Pancreas (tissue), 10 donors: ENCODE measurements around the gene DIABLO. TPM values are rescaled to one million over a fixed set of nuclear protein-coding genes. Genes with fewer than 3 reads are reported as not detected.

Experiments used
- ATAC-seq, 4 donors: fragments of 200-7000 bp; cut with Tn5 transposase; one replicate each; pipeline versions ENCODE4 v1.8.0 to v1.9.1; 2020; ENCODE audit warnings: mild to moderate bottlenecking in 4 of 4, moderate library complexity in 4 of 4
- DNase-seq, 6 donors: peaks; one replicate each; pipeline ENCODE4 v3.0.0-alpha.2; 2020
- FAIRE-seq: peaks from 2 replicates; lab custom pipeline; 2012; peaks lifted over from hg19 to GRCh38; lab: Jason Lieb, UNC
- H3K27ac ChIP-seq, 4 donors: fragments of 200-600 bp; sonication (generic); 1 replicate in 3 of 4; 2 replicates in 1 of 4; pipeline versions ENCODE4 v1.5.0 to v1.8.0; 2020
- H3K27me3 ChIP-seq, 4 donors: fragments of 200-600 bp; one replicate each; pipeline ENCODE4 v1.8.0; 2021
- H3K36me3 ChIP-seq, 3 donors: fragments of 200-600 bp; sonication (generic) in 1 of 3; one replicate each; pipeline versions ENCODE4 v1.5.0 to v1.8.0; 2020 to 2021
- H3K4me1 ChIP-seq, 3 donors: fragments of 200-600 bp; one replicate each; pipeline ENCODE4 v1.8.0; 2021
- H3K4me3 ChIP-seq, 4 donors: fragments of 200-600 bp; sonication (generic) in 2 of 4; one replicate each; pipeline versions ENCODE4 v1.5.0 to v1.8.0; 2020 to 2021
- H3K9me3 ChIP-seq, 4 donors: fragments of 200-600 bp; one replicate each; pipeline ENCODE4 v1.8.0; 2021
- WGBS, 2 donors: extraction: QIAGEN DNeasy Blood & Tissue Kit; methylation state at CpG; one replicate each; pipeline ENCODE4 v1.1.7; 2013; 5-methylcytosine and 5-hydroxymethylcytosine counted together
- intact Hi-C, 3 donors: fragments of 100-400 bp; cut with DNase I; formaldehyde crosslinking; loops; one replicate each; pipeline versions ENCODE4 v1.11.1 to v1.14.2; 2022
- polyA plus RNA-seq, 2 donors: library from polyadenylated mRNA; stranded (reverse); fragments of 200-250 nt; gene quantifications; one replicate each; pipeline ENCODE4 v1.2.3, GENCODE V29; 2013
- total RNA-seq, 6 donors: library from RNA; stranded (reverse); fragmentation: NEBNext Ultra II Directional in 4 of 6; extraction: Animal tissue kit (Norgen Biotek cat#: 25700) in 4 of 6; gene quantifications; one replicate each; pipeline versions ENCODE4 v1.2.1 to v1.2.4, GENCODE V29; 2021 to 2023
- TF ChIP-seq, protein P1 (sequence below), 4 donors: fragments of 200-600 bp; sonication (generic) in 3 of 4; IDR thresholded peaks; one replicate each; pipeline versions ENCODE4 v1.5.0 to v1.8.0; 2021; ENCODE audit warnings: antibody characterized with exemption in 4 of 4
- donor health status: healthy with polysubstance abuse.
- donor health status: DM: no; HTN: no; CAD: no; lungs with moderate emphysema.
- donor health status: DM: no; HTN: no; CAD: no.
- donor health status: control.
- donor health status: control.
- donor health status: Bipolar disorder and iron deficiency.
- donor health status: DM: yes; HTN: yes; CAD: no.
- donor health status: DM: no; HTN: no; CAD: no.
- donor health status: DM: no; HTN: no; CAD: no.
- donor health status: DM: yes; HTN: yes; CAD: no.

DIABLO gene
- total and polyA plus RNA-seq, 8 donors: 13.2 to 42.1 (median 18.3) TPM

DNA sequence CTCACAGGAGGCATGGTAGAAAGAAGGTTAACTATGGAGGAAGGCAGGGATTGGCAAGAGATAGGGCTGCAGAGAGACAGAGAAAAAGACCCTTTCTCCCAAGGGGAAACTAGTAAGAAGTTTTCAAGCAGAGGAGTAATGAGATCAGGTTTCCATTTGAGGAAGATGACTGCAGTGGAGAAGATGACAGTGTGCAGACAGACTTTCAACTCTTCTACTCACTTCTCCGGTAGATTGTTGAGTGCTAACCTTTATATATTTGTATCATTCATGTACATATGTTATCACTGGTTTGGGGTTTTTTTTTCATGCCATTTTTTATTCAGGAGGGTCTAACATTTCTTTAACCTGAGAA is 28.3 kb downstream of the DIABLO start:
- TF ChIP-seq, protein P1, sequence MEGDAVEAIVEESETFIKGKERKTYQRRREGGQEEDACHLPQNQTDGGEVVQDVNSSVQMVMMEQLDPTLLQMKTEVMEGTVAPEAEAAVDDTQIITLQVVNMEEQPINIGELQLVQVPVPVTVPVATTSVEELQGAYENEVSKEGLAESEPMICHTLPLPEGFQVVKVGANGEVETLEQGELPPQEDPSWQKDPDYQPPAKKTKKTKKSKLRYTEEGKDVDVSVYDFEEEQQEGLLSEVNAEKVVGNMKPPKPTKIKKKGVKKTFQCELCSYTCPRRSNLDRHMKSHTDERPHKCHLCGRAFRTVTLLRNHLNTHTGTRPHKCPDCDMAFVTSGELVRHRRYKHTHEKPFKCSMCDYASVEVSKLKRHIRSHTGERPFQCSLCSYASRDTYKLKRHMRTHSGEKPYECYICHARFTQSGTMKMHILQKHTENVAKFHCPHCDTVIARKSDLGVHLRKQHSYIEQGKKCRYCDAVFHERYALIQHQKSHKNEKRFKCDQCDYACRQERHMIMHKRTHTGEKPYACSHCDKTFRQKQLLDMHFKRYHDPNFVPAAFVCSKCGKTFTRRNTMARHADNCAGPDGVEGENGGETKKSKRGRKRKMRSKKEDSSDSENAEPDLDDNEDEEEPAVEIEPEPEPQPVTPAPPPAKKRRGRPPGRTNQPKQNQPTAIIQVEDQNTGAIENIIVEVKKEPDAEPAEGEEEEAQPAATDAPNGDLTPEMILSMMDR (IDR thresholded peaks at IDR 0.05): no peak
- no peaks in the 10 kb centered on the region for H3K9me3 ChIP-seq
- no peak overlapping the region for H3K27ac ChIP-seq
- FAIRE-seq: no peak
- no peak for DNase-seq
- intact Hi-C loops: loop anchor here in 1 of 3 donors (10.0 kb wide), 1 partner anchor 283 kb away; the partner anchor contains the start of gene CFAP251
- no peaks in the 10 kb centered on the region for H3K36me3 ChIP-seq
- no peak for ATAC-seq
- H3K4me3 ChIP-seq: no peak overlapping the region
- peaks cover 0 to under 1% (median 0%) of the 10 kb centered on the region in 3 donors for H3K4me1 ChIP-seq
- WGBS, 2 donors: 74 to 83% methylated on average over 1 of the region's 1 CpG
- no peaks in the 10 kb centered on the region for H3K27me3 ChIP-seq

DNA sequence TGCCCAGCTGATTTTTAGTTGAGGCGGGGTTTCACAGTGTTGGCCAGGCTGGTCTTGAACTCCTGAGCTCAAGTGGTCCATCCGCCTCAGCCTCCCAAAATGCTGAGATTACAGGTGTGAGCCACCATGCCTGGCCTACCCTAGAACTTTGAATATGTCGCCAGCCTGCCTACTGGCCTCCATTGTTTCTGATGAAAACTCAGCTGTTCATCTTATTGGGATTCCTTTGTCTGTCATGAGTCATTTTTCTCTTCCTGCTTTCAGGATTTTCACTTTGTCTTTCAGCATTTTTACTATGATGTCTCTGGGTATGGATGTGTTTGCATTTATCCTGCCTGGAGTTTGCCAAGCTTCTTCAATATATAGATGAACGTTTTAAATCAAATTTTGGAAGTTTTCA is 30.4 kb downstream of the DIABLO start:
- H3K36me3 ChIP-seq: no peaks in the 10 kb centered on the region
- intact Hi-C loops: loop anchor here in 1 of 3 donors (10.0 kb wide), 1 partner anchor 281 kb away; the partner anchor contains the start of gene CFAP251
- no peaks in the 10 kb centered on the region for H3K9me3 ChIP-seq
- TF ChIP-seq, protein P1 (IDR thresholded peaks at IDR 0.05): no peak
- DNase-seq: no peak
- no peak for FAIRE-seq
- no peak overlapping the region for H3K27ac ChIP-seq
- H3K4me3 ChIP-seq: no peak overlapping the region
- no peak for ATAC-seq
- WGBS, 2 donors: 80 to 89% methylated on average over 4 of the region's 4 CpGs
- no peaks in the 10 kb centered on the region for H3K27me3 ChIP-seq
- no peaks in the 10 kb centered on the region for H3K4me1 ChIP-seq

DNA sequence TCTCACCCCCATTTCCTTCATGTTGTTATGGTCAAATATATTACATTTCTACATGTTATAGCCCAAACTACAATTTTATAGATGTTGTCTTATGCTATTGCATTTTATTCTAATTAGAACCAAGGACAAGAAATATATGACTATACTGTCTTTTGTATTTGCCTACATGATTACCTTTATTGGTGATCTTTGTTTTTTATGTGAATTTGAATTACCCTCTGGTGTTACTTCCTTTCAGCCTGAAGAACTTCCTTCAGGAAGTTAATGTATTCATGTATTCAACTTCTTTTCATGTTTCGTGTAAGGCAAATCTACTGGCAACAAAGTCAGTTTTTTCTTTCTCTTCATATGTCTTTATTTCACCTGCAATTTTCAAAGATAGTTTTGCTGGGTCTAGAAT is 31.0 kb downstream of the DIABLO start:
- Histone ChIP-seq H3K36me3 (no peaks in the 10 kb centered on the region), H3K9me3 (no peaks in the 10 kb centered on the region), H3K4me3 (no peak overlapping the region), H3K27ac (no peak overlapping the region), H3K27me3 (no peaks in the 10 kb centered on the region), H3K4me1 (no peaks in the 10 kb centered on the region)
- no peak for FAIRE-seq
- no peak for DNase-seq
- no peak for ATAC-seq
- intact Hi-C loops: loop anchor here in 1 of 3 donors (10.0 kb wide), 1 partner anchor 280 kb away; the partner anchor contains the start of gene CFAP251
- WGBS, 2 donors: 72 to 93% methylated on average over 1 of the region's 1 CpG
- TF ChIP-seq, protein P1 (IDR thresholded peaks at IDR 0.05): no peak

DNA sequence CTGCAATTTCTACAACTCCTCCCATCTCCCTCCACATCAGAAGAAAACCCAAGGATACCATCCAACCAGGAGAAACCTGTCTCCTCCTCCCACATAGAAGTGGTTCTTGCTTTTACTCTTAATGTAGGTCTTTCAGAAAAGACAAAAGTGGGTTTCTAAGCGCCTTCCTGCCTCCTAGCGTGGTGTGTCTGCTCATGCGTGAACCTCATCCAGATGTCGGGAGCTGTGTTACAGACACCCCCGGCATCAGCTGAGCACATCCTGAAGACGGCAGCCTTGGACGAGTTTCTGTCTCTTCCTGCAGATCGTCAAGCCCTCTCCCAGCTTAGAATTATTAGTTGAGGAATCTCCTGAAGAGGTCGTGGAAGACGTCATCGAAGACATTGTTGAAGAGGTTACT is 33.4 kb downstream of the DIABLO start:
- FAIRE-seq (no peak), DNase-seq (no peak), ATAC-seq (no peak)
- Histone ChIP-seq H3K4me1 (no peaks in the 10 kb centered on the region), H3K27ac (no peak overlapping the region), H3K36me3 (no peaks in the 10 kb centered on the region), H3K9me3 (no peaks in the 10 kb centered on the region), H3K4me3 (no peak overlapping the region), H3K27me3 (no peaks in the 10 kb centered on the region)
- WGBS, 2 donors: 76 to 84% methylated on average over 11 of the region's 11 CpGs
- TF ChIP-seq, protein P1 (IDR thresholded peaks at IDR 0.05): no peak
- intact Hi-C loops: loop anchor here in 1 of 3 donors (10.0 kb wide), 1 partner anchor 278 kb away; the partner anchor contains the start of gene CFAP251
